GM23338 (cell line): ENCODE data around the gene GJC1. TPM values are rescaled to one million over a fixed set of nuclear protein-coding genes. Genes with fewer than 3 reads are reported as not detected.

Source experiments
- ATAC-seq: fragments of 200-7000 bp; cut with Tn5 transposase; 3 replicates; pipeline ENCODE4 v1.9.1; 2020
- DNase-seq: peaks from one replicate; pipeline ENCODE4 v3.0.0-alpha.2; 2015; ENCODE audit warnings: low spot score
- H2AFZ ChIP-seq: fragments of 200-600 bp; sonication (generic); 2 replicates; pipeline ENCODE4 v1.8.0; 2016; ENCODE audit warnings: antibody characterized with exemption, mild to moderate bottlenecking, moderate library complexity
- H3F3A ChIP-seq: fragments of 200-600 bp; sonication (generic); replicated peaks from 2 replicates; pipeline ENCODE4 v1.8.0; 2017; ENCODE audit warnings: antibody characterized with exemption, mixed run types, low read depth
- H3K27ac ChIP-seq: fragments of 200-600 bp; sonication (generic); 2 replicates; pipeline ENCODE4 v1.6.1; 2016; ENCODE audit warnings: low read depth
- H3K27me3 ChIP-seq: fragments of 200-600 bp; sonication (generic); 2 replicates; pipeline ENCODE4 v1.8.0; 2016; ENCODE audit warnings: mild to moderate bottlenecking, mixed run types, moderate library complexity; ENCODE audit not compliant: insufficient read depth
- H3K36me3 ChIP-seq: fragments of 200-600 bp; sonication (generic); 2 replicates; pipeline ENCODE4 v1.8.0; 2016; ENCODE audit warnings: mild to moderate bottlenecking; ENCODE audit not compliant: insufficient read depth
- H3K4me1 ChIP-seq: fragments of 200-600 bp; sonication (generic); 2 replicates; pipeline ENCODE4 v1.8.0; 2016; ENCODE audit warnings: mild to moderate bottlenecking, moderate library complexity; ENCODE audit not compliant: insufficient read depth
- H3K4me2 ChIP-seq: fragments of 200-600 bp; sonication (generic); 2 replicates; pipeline ENCODE4 v1.7.1; 2017; ENCODE audit warnings: mixed run types
- H3K4me3 ChIP-seq: fragments of 200-600 bp; sonication (generic); 2 replicates; pipeline ENCODE4 v1.6.1; 2016; ENCODE audit warnings: mixed run types
- H3K79me2 ChIP-seq: fragments of 200-600 bp; sonication (generic); replicated peaks from 2 replicates; pipeline ENCODE4 v1.8.0; 2017; ENCODE audit warnings: mild to moderate bottlenecking; ENCODE audit not compliant: insufficient read depth
- H3K9me2 ChIP-seq: fragments of 200-600 bp; sonication (generic); 2 replicates; pipeline ENCODE4 v1.8.0; 2017; ENCODE audit not compliant: insufficient read depth
- H4K20me1 ChIP-seq: fragments of 200-600 bp; sonication (generic); replicated peaks from 2 replicates; pipeline ENCODE4 v1.8.0; 2017; ENCODE audit warnings: mild to moderate bottlenecking; ENCODE audit not compliant: insufficient read depth
- H3K27ac Mint-ChIP-seq: 2 replicates; pipeline ENCODE4 v1.8.0; 2020; ENCODE audit warnings: inconsistent platforms, mild to moderate bottlenecking, moderate library complexity, mixed read lengths
- H3K27me3 Mint-ChIP-seq: 3 replicates; pipeline ENCODE4 v1.8.0; 2022; ENCODE audit warnings: low read depth, mild to moderate bottlenecking, moderate library complexity, mixed read lengths, inconsistent platforms; ENCODE audit not compliant: insufficient read depth, poor library complexity
- H3K36me3 Mint-ChIP-seq: 3 replicates; pipeline ENCODE4 v1.8.0; 2021; ENCODE audit warnings: low read depth, mild to moderate bottlenecking, inconsistent platforms, moderate library complexity, mixed read lengths
- H3K4me1 Mint-ChIP-seq: 3 replicates; pipeline ENCODE4 v1.8.0; 2020; ENCODE audit warnings: mild to moderate bottlenecking, inconsistent platforms, mixed read lengths
- H3K4me3 Mint-ChIP-seq: 3 replicates; pipeline ENCODE4 v1.8.0; 2021; ENCODE audit warnings: moderate library complexity, mild to moderate bottlenecking, inconsistent platforms, mixed read lengths
- H3K9me3 Mint-ChIP-seq: 3 replicates; pipeline ENCODE4 v1.8.0; 2020; ENCODE audit warnings: moderate library complexity, mild to moderate bottlenecking, inconsistent platforms, mixed read lengths
- CREB1 ChIP-seq: fragments of 250-450 bp; sonication (Bioruptor Pico); IDR thresholded peaks from 2 replicates; pipeline ENCODE4 v1.5.0; 2020; ENCODE audit warnings: low read depth, mild to moderate bottlenecking, moderate library complexity
- CTCF ChIP-seq, 2 experiments: fragments of 200-600 bp in 1 of 2; sonication (generic) in 1 of 2; conservative IDR thresholded peaks; 2 replicates each; pipeline versions ENCODE4 v1.5.1 to v1.6.1; 2016 to 2017; ENCODE audit warnings: antibody characterized with exemption in 2 of 2, low read depth in 2 of 2, mild to moderate bottlenecking in 2 of 2, moderate library complexity in 1 of 2
- ETS1 ChIP-seq: IDR thresholded peaks from 2 replicates; pipeline ENCODE4 v1.6.1; 2016; ENCODE audit warnings: antibody characterized with exemption
- EZH2phosphoT487 ChIP-seq: fragments of 200-600 bp; sonication (generic); IDR thresholded peaks from one replicate; pipeline ENCODE4 v1.8.1; 2018; ENCODE audit warnings: antibody characterized with exemption; ENCODE audit not compliant: unreplicated experiment
- JUNB ChIP-seq: IDR thresholded peaks from one replicate; pipeline ENCODE4 v1.6.1; 2016; ENCODE audit warnings: antibody characterized with exemption; ENCODE audit not compliant: unreplicated experiment
- NANOG ChIP-seq: IDR thresholded peaks from 2 replicates; pipeline ENCODE4 v1.6.1; 2016; ENCODE audit warnings: antibody characterized with exemption, borderline replicate concordance
- POLR2AphosphoS5 ChIP-seq: IDR thresholded peaks from 2 replicates; pipeline ENCODE4 v1.6.1; 2016; ENCODE audit warnings: antibody characterized with exemption, low read depth
- REST ChIP-seq: IDR thresholded peaks from one replicate; pipeline ENCODE4 v1.6.1; 2018; ENCODE audit warnings: antibody characterized with exemption; ENCODE audit not compliant: unreplicated experiment
- STAT1 ChIP-seq: IDR thresholded peaks from one replicate; pipeline ENCODE4 v1.6.1; 2016; ENCODE audit warnings: antibody characterized with exemption; ENCODE audit not compliant: unreplicated experiment
- ZNF114 ChIP-seq: fragments of 250-450 bp; sonication (Bioruptor Pico); IDR thresholded peaks from 2 replicates; pipeline ENCODE4 v1.5.0; 2020; ENCODE audit warnings: mild to moderate bottlenecking, moderate library complexity
- ZNF331 ChIP-seq: fragments of 250-450 bp; sonication (Bioruptor Pico); IDR thresholded peaks from 2 replicates; pipeline ENCODE4 v1.5.0; 2020; ENCODE audit warnings: low read depth, mild to moderate bottlenecking, moderate library complexity
- ZNF462 ChIP-seq: fragments of 250-450 bp; sonication (Bioruptor Pico); IDR thresholded peaks from 2 replicates; pipeline ENCODE4 v1.5.0; 2020; ENCODE audit warnings: mild to moderate bottlenecking, moderate library complexity
- polyA plus RNA-seq: library from polyadenylated mRNA; unstranded; fragments of >200 nt; fragmentation: Nextera tagmentation; extraction: Ambion mirVana; gene quantifications from 2 replicates; pipeline ENCODE4 v1.2.1, GENCODE V29; 2016
- total RNA-seq: library from RNA; depleted of rRNA; stranded (reverse); fragments of >200 nt; shearing (Covaris generic); gene quantifications from 2 replicates; pipeline ENCODE4 v1.2.3, GENCODE V29; 2014

The GJC1 gene
- total and polyA plus RNA-seq, 2 experiments from 2014 or later = 34.7 to 99.2 TPM

- peaks cover 29% of the 10 kb centered on the region for H3K27me3 Mint-ChIP-seq
- Histone ChIP-seq H3K27ac (no peak overlapping the region), H3K36me3 (no peaks in the 10 kb centered on the region), H3K9me2 (no peaks in the 10 kb centered on the region), H3K4me3 (no peak overlapping the region), H3K27me3 (peaks cover 31% of the 10 kb centered on the region), H3K79me2 (no peaks in the 10 kb centered on the region), H3K4me1 (peaks cover 4% of the 10 kb centered on the region; the same call in 1 of the 2 replicates), H2AFZ (no peak overlapping the region), H3K4me2 (no peak overlapping the region), H4K20me1 (no peaks in the 10 kb centered on the region), H3F3A (no peaks in the 10 kb centered on the region; the same call in 1 of the 2 replicates)
- H3K9me3 Mint-ChIP-seq = no peaks in the 10 kb centered on the region
- H3K4me3 Mint-ChIP-seq = no peak overlapping the region
- no peak overlapping the region for H3K27ac Mint-ChIP-seq
- no peaks in the 10 kb centered on the region for H3K36me3 Mint-ChIP-seq
- DNase-seq (no peak), ATAC-seq (no peak)
- TF ChIP-seq REST (no peak), STAT1 (no peak), ZNF114 (CRISPR knock-in tag) (no peak), EZH2phosphoT487 (no peak), CREB1 (no peak), ZNF462 (CRISPR knock-in tag) (no peak), POLR2AphosphoS5 (no peak), ZNF331 (no peak), JUNB (no peak), ETS1 (no peak), CTCF (conservative IDR thresholded peaks at IDR 0.05; ENCODE audit: low read depth in 2 of 2) (no peak), NANOG (no peak)
- peaks cover 11% of the 10 kb centered on the region; the same call in 2 of the 3 replicates for H3K4me1 Mint-ChIP-seq
Observed at GRCh38 chr17:44763170-44763569, 66.9 kb downstream of the GJC1 start.
